ENCODE measurements around the gene AP1M2.
A peak's percentile ranks its signal among the peaks of the same experiment; 100 is the strongest.

The AP1M2 gene

GRCh38 chr19:10602330-10603083 is 15.4 kb upstream of the AP1M2 start:
- no peak for DNase-seq (ENCODE audit: low read depth)
- H3K4me3 ChIP-seq (ENCODE audit: low read depth, low read length): peak overlapping the region; percentile 61
- no peak for TF ChIP-seq CTCF (IDR thresholded peaks at IDR 0.05; ENCODE audit: control insufficient read depth, extremely low read depth, insufficient read depth)

- TF ChIP-seq CTCF (IDR thresholded peaks at IDR 0.05; ENCODE audit: control insufficient read depth, extremely low read depth, insufficient read depth): no peak
- no peak for DNase-seq (ENCODE audit: low read depth)
- no peak overlapping the region for H3K4me3 ChIP-seq (ENCODE audit: low read depth, low read length)
Observed at GRCh38 chr19:10601999-10602329, 14.9 kb upstream of the AP1M2 start.

- DNase-seq (ENCODE audit: low read depth): no peak
- no peak for TF ChIP-seq CTCF (IDR thresholded peaks at IDR 0.05; ENCODE audit: control insufficient read depth, extremely low read depth, insufficient read depth)
Observed at GRCh38 chr19:10600149-10600548, 13.0 kb upstream of the AP1M2 start.

GRCh38 chr19:10593820-10594637 is 6.9 kb upstream of the AP1M2 start:
- H3K4me3 ChIP-seq (ENCODE audit: low read depth, low read length): no peak overlapping the region
- TF ChIP-seq CTCF (IDR thresholded peaks at IDR 0.05; ENCODE audit: control insufficient read depth, extremely low read depth, insufficient read depth): no peak
- no peak for DNase-seq (ENCODE audit: low read depth)

More at GRCh38 chr19:10600149-10600548, 13.0 kb upstream of the AP1M2 start:
- no peak overlapping the region for H3K4me3 ChIP-seq (ENCODE audit: low read depth, low read length)

- H3K4me3 ChIP-seq (ENCODE audit: low read depth, low read length): no peak overlapping the region
- DNase-seq (ENCODE audit: low read depth): no peak
- TF ChIP-seq CTCF (IDR thresholded peaks at IDR 0.05; ENCODE audit: control insufficient read depth, extremely low read depth, insufficient read depth): no peak
Observed at GRCh38 chr19:10593148-10593547, 6.0 kb upstream of the AP1M2 start.

GRCh38 chr19:10587839-10588150 is 683 bp upstream of the AP1M2 start:
- TF ChIP-seq CTCF (IDR thresholded peaks at IDR 0.05; ENCODE audit: control insufficient read depth, extremely low read depth, insufficient read depth): no peak
- H3K4me3 ChIP-seq (ENCODE audit: low read depth, low read length): no peak overlapping the region
- no peak for DNase-seq (ENCODE audit: low read depth)

Data from LNCaP clone FGC (cell line).